Frontal cortex (tissue), 4 donors: Measurements from ENCODE around the gene MICU2. TPM values are rescaled to one million over a fixed set of nuclear protein-coding genes. Genes with fewer than 3 reads are reported as not detected.

Experiments used
- DNase-seq, 2 donors: peaks; one replicate each; pipeline ENCODE4 v3.0.0; 2012; ENCODE audit warnings: low spot score in 2 of 2
- FAIRE-seq: peaks from 2 replicates; lab custom pipeline; 2012; peaks lifted over from hg19 to GRCh38; lab: Jason Lieb, UNC
- small RNA-seq: library from RNA; depleted of rRNA; stranded (forward); fragments of <200 nt; gene quantifications from one replicate; pipeline ENCODE3, GENCODE V24; 2014
- total RNA-seq: library from RNA; depleted of rRNA; stranded (reverse); fragments of >200 nt; gene quantifications from one replicate; pipeline ENCODE4 v1.2.3, GENCODE V29; 2014
- donor health status: control.
- donor health status: control.
- donor health status: control.

Gene MICU2
- total RNA-seq, 1 donor from 2014 or later: 47.3 TPM

DNA sequence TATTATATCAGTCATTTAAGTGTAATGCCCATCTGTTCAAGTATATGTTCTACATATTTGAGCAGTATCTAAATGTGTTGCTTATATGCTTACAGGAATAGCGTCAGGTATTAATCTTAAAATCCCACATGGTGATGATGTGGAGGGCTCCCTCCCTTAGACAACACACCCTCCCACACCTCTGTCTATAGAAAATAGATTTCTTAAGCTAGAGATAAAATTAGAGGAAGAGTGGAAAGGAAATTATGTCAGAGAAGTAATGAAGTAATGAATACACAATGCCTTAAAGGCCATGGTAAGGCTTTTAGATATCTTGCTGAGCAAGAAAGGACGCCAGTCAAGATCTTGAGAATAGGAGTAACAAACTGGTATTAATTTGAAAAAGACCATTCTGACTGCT lies 157.3 kb downstream of the MICU2 start:
- no peak for FAIRE-seq

DNA sequence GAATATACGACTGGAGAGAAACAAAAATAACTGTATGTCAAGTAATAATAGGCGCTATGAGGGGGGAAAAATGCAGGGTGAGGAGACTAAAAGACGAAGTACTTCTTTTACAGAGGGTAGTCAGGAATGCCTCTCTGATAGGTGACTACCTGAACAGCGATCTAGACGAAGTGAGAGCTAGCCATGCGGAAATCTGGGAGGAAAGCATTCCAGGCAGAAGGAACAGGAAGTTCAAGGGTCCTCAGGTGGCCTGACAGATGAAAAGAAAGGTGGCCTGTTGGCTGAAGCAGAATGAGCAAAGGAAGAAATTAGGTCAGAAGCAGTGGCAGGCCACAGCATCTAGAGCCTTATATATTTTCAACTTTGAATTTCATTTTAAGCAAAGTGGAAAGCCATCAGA lies 158.2 kb downstream of the MICU2 start:
- FAIRE-seq: no peak
- no peak for DNase-seq

More for the DNA sequence above, 157.3 kb downstream of the MICU2 start:
- DNase-seq: no peak

DNA sequence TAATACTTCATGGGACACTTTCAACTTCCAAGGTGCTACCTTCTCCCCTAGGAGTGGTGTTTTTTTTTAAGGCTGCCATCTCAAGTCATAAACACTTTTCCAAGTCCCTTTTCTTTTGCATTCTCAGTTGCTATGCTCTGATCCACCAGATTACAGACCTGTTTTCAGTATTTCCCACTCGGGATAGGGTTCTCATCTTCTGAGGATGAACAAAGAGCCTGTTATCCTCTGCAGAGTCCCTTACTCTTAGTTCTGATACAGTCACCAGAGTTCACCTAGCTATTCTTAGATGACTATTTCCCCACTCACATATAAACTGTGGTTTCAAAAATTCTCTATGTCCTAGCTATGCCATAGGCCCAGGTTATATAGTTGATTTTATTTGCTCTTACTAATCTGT lies 160.8 kb downstream of the MICU2 start:
- no peak for DNase-seq
- FAIRE-seq: no peak

Small RNA genes lying within 50 kb of the gene (small RNA-seq; reads per million reads assigned to genes)
- not detected for gene RNU6-59P

Other genes with a start within 250 kb of the MICU2 start
- gene ZDHHC20, start 144.9 kb downstream of the MICU2 start, total RNA-seq: 121 TPM
- 12.2 TPM for gene FGF9, start 66.9 kb upstream of the MICU2 start, total RNA-seq